H9 (cell line): ENCODE measurements around the gene TRPM1. TPM values are rescaled to one million over a fixed set of nuclear protein-coding genes. Genes with fewer than 3 reads are reported as not detected.

Experiments
- DNase-seq: peaks from one replicate; pipeline ENCODE4 v3.0.0-alpha.2; 2017
- H2AFZ ChIP-seq: one replicate; pipeline ENCODE4 v1.6.1; 2013; ENCODE audit warnings: mild to moderate bottlenecking, low read length, control low read depth, moderate library complexity
- H2AK5ac ChIP-seq: 2 replicates; pipeline ENCODE4 v1.6.1; 2013; ENCODE audit warnings: low read length, control low read depth, mixed read lengths; ENCODE audit not compliant: insufficient read length
- H2BK120ac ChIP-seq: one replicate; pipeline ENCODE4 v1.6.1; 2013; ENCODE audit warnings: low read depth, mild to moderate bottlenecking, low read length, control low read depth, inconsistent platforms; ENCODE audit not compliant: poor library complexity, severe bottlenecking
- H2BK12ac ChIP-seq: 2 replicates; pipeline ENCODE4 v1.6.1; 2013; ENCODE audit warnings: low read length, control low read depth, mixed read lengths, low read depth; ENCODE audit not compliant: insufficient read length
- H2BK15ac ChIP-seq: 2 replicates; pipeline ENCODE4 v1.6.1; 2013; ENCODE audit warnings: low read depth, low read length, control low read depth
- H2BK20ac ChIP-seq: one replicate; pipeline ENCODE4 v1.6.1; 2013; ENCODE audit warnings: low read depth, mild to moderate bottlenecking, low read length, control low read depth, inconsistent platforms; ENCODE audit not compliant: poor library complexity, severe bottlenecking
- H2BK5ac ChIP-seq: 2 replicates; pipeline ENCODE4 v1.6.1; 2013; ENCODE audit warnings: low read length, control low read depth, mixed read lengths; ENCODE audit not compliant: insufficient read length
- H3K14ac ChIP-seq: 2 replicates; pipeline ENCODE4 v1.6.1; 2013; ENCODE audit warnings: low read length, control low read depth; ENCODE audit not compliant: insufficient read depth
- H3K18ac ChIP-seq: 2 replicates; pipeline ENCODE4 v1.6.1; 2013; ENCODE audit warnings: low read depth, mild to moderate bottlenecking, mixed read lengths, low read length, control low read depth; ENCODE audit not compliant: insufficient read length
- H3K23ac ChIP-seq: 2 replicates; pipeline ENCODE4 v1.6.1; 2013; ENCODE audit warnings: low read length, control low read depth, mixed read lengths, low read depth; ENCODE audit not compliant: insufficient read length
- H3K23me2 ChIP-seq: 2 replicates; pipeline ENCODE4 v1.6.1; 2013; ENCODE audit warnings: low read depth, mild to moderate bottlenecking, mixed read lengths, low read length, control low read depth; ENCODE audit not compliant: insufficient read length, poor library complexity, severe bottlenecking
- H3K27ac ChIP-seq: 2 replicates; pipeline ENCODE4 v1.5.1; 2013; ENCODE audit warnings: low read length, control low read depth, mixed read lengths, low read depth; ENCODE audit not compliant: insufficient read length
- H3K27me3 ChIP-seq: 2 replicates; pipeline ENCODE4 v1.6.1; 2013; ENCODE audit warnings: low read length, control low read depth, inconsistent platforms; ENCODE audit not compliant: insufficient read depth
- H3K4ac ChIP-seq: 2 replicates; pipeline ENCODE4 v1.6.1; 2013; ENCODE audit warnings: low read depth, mild to moderate bottlenecking, control low read depth, inconsistent platforms, low read length, moderate library complexity
- H3K4me1 ChIP-seq: 2 replicates; pipeline ENCODE4 v1.6.1; 2013; ENCODE audit warnings: low read length, control low read depth, inconsistent platforms; ENCODE audit not compliant: insufficient read depth
- H3K4me2 ChIP-seq: 2 replicates; pipeline ENCODE4 v1.6.1; 2013; ENCODE audit warnings: low read length, control low read depth, mixed read lengths; ENCODE audit not compliant: insufficient read length, insufficient read depth
- H3K56ac ChIP-seq: 2 replicates; pipeline ENCODE4 v1.6.1; 2013; ENCODE audit warnings: low read depth, mild to moderate bottlenecking, mixed read lengths, low read length, control low read depth; ENCODE audit not compliant: insufficient read length
- H3K79me1 ChIP-seq: 2 replicates; pipeline ENCODE4 v1.6.1; 2013; ENCODE audit warnings: low read depth, mild to moderate bottlenecking, moderate library complexity, low read length, control low read depth, inconsistent platforms; ENCODE audit not compliant: insufficient read depth, poor library complexity, severe bottlenecking
- H3K79me2 ChIP-seq: 2 replicates; pipeline ENCODE4 v1.6.1; 2013; ENCODE audit warnings: low read length, control low read depth, inconsistent platforms; ENCODE audit not compliant: insufficient read depth
- H3K9ac ChIP-seq: 2 replicates; pipeline ENCODE4 v1.6.1; 2013; ENCODE audit warnings: low read length, control low read depth, mixed read lengths; ENCODE audit not compliant: insufficient read length; ENCODE audit errors: extremely low read depth
- H3K9me3 ChIP-seq: one replicate; pipeline ENCODE4 v1.6.1; 2013; ENCODE audit warnings: low read depth, low read length, inconsistent platforms; ENCODE audit not compliant: control insufficient read depth
- H3T11ph ChIP-seq: one replicate; pipeline ENCODE4 v1.6.1; 2013; ENCODE audit warnings: mild to moderate bottlenecking, low read length, control low read depth, inconsistent platforms
- H4K20me1 ChIP-seq: one replicate; pipeline ENCODE4 v1.6.1; 2013; ENCODE audit not compliant: control insufficient read depth, insufficient read length, insufficient read depth
- H4K5ac ChIP-seq: 2 replicates; pipeline ENCODE4 v1.6.1; 2013; ENCODE audit warnings: low read depth, mild to moderate bottlenecking, mixed read lengths, low read length, control low read depth; ENCODE audit not compliant: insufficient read length
- H4K8ac ChIP-seq: replicated peaks from 2 replicates; pipeline ENCODE4 v1.6.1; 2013; ENCODE audit warnings: low read length, control low read depth, mixed read lengths, low read depth; ENCODE audit not compliant: insufficient read length
- H4K91ac ChIP-seq: 2 replicates; pipeline ENCODE4 v1.6.1; 2013; ENCODE audit warnings: low read depth, mild to moderate bottlenecking, moderate library complexity, mixed read lengths, low read length, control low read depth; ENCODE audit not compliant: insufficient read length
- H3K27ac Mint-ChIP-seq, 3 experiments: 2 replicates in 2 of 3; 3 replicates in 1 of 3; pipeline ENCODE4 v1.8.0; 2020 to 2021; ENCODE audit warnings: mixed read lengths in 3 of 3, mild to moderate bottlenecking in 1 of 3, moderate library complexity in 1 of 3
- H3K27me3 Mint-ChIP-seq: 2 replicates; pipeline ENCODE4 v1.8.0; 2021; ENCODE audit warnings: low read depth, mild to moderate bottlenecking, moderate library complexity, mixed read lengths
- H3K36me3 Mint-ChIP-seq, 3 experiments: 2 replicates in 2 of 3; 3 replicates in 1 of 3; pipeline ENCODE4 v1.8.0; 2020 to 2021; ENCODE audit warnings: low read depth in 3 of 3, mixed read lengths in 3 of 3; ENCODE audit not compliant: insufficient read depth in 1 of 3
- H3K4me1 Mint-ChIP-seq, 2 experiments: 2 replicates each; pipeline ENCODE4 v1.8.0; 2020; ENCODE audit warnings: mixed read lengths in 2 of 2
- H3K4me3 Mint-ChIP-seq, 2 experiments: 2 replicates in 1 of 2; 3 replicates in 1 of 2; pipeline ENCODE4 v1.8.0; 2020 to 2021; ENCODE audit warnings: mild to moderate bottlenecking in 2 of 2, mixed read lengths in 2 of 2, moderate library complexity in 1 of 2
- H3K9me3 Mint-ChIP-seq, 2 experiments: 2 replicates in 1 of 2; 3 replicates in 1 of 2; pipeline ENCODE4 v1.8.0; 2020; ENCODE audit warnings: mild to moderate bottlenecking in 2 of 2, mixed read lengths in 2 of 2, moderate library complexity in 1 of 2
- CTCF ChIP-seq: fragments of 200-600 bp; sonication (generic); conservative IDR thresholded peaks from 3 replicates; pipeline ENCODE4 v1.8.0; 2021; ENCODE audit warnings: antibody characterized with exemption, mild to moderate bottlenecking
- WGBS: extraction: QIAGEN DNeasy Blood & Tissue Kit; methylation state at CpG from one replicate; pipeline ENCODE4 v1.1.7; 2013; ENCODE audit warnings: missing lambda C conversion rate, low lambda C conversion rate, mixed read lengths; ENCODE audit not compliant: insufficient read length; ENCODE audit errors: extremely low coverage; 5-methylcytosine and 5-hydroxymethylcytosine counted together
- total RNA-seq: library from RNA; stranded (reverse); gene quantifications from 2 replicates; pipeline ENCODE4 v1.2.1, GENCODE V29; 2021

The TRPM1 gene
- total RNA-seq, 1 experiment from 2014 or later = not detected

GRCh38 chr15:31128919-31129768, 27.6 kb upstream of the TRPM1 start:
- Histone ChIP-seq H3K23ac (no peak overlapping the region), H3K4me2 (no peak overlapping the region), H4K5ac (no peak overlapping the region), H3K4ac (no peak overlapping the region), H3K27ac (no peak overlapping the region), H3K9ac (no peak overlapping the region), H3K18ac (no peak overlapping the region), H2AK5ac (no peak overlapping the region), H4K8ac (no peak overlapping the region), H3K79me1 (no peaks in the 10 kb centered on the region), H2BK15ac (no peak overlapping the region), H2BK5ac (no peak overlapping the region), H3T11ph (no peak overlapping the region), H3K23me2 (no peaks in the 10 kb centered on the region), H2BK120ac (no peak overlapping the region), H3K27me3 (no peaks in the 10 kb centered on the region), H3K14ac (no peak overlapping the region), H3K56ac (no peak overlapping the region), H2BK12ac (no peak overlapping the region), H2AFZ (no peak overlapping the region), H3K4me1 (no peaks in the 10 kb centered on the region), H3K79me2 (no peaks in the 10 kb centered on the region), H2BK20ac (no peak overlapping the region), H4K91ac (no peak overlapping the region), H4K20me1 (no peaks in the 10 kb centered on the region), H3K9me3 (peaks cover 6% of the 10 kb centered on the region)
- no peak overlapping the region for H3K4me3 Mint-ChIP-seq
- peaks cover 0 to 14% (median 7%) of the 10 kb centered on the region in 3 experiments; a peak in 4 of 7 replicates for H3K36me3 Mint-ChIP-seq
- no CpG with 5 or more reads among the region's 19 CpGs for WGBS
- H3K9me3 Mint-ChIP-seq = peaks cover 20 to 21% of the 10 kb centered on the region in 2 experiments
- TF ChIP-seq CTCF = peak; percentile 94
- no peaks in the 10 kb centered on the region; the same call in none of the 2 replicates for H3K27me3 Mint-ChIP-seq
- peak; percentile 76 for DNase-seq
- no peak overlapping the region for H3K27ac Mint-ChIP-seq
- peaks cover 3 to 15% of the 10 kb centered on the region in 2 experiments for H3K4me1 Mint-ChIP-seq
